Fibroblast of gingiva (primary cell): ENCODE measurements around the gene CTSS.
"Not testable (repeated sequence)": the region's sequence is repeated elsewhere in the genome, so short reads cannot be mapped to it uniquely, and the experiment has no call there.

Source experiments
- DNase-seq: peaks from one replicate; pipeline ENCODE4 v3.0.0-alpha.2; 2011; ENCODE audit warnings: low read depth

CTSS gene

DNA sequence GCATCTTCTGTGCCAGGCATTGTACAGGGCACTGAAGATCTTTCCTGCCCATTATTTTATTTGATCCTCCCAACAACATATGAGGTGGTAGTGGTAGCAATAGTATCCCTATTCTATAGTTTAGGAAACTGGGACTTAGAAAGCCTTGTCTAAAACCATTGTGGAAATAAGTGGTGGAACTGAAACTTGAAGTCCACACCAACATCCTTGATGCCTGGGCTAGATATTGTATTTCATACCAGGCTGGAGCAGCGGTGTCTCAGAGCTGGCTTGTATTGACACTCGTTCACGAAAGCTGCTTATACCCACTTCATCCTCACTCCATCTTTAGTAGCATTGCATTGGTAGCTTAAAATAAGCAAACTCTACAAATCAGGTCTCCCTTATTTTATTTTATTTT, 9.7 kb upstream of the CTSS start:
- DNase-seq = no peak

DNA sequence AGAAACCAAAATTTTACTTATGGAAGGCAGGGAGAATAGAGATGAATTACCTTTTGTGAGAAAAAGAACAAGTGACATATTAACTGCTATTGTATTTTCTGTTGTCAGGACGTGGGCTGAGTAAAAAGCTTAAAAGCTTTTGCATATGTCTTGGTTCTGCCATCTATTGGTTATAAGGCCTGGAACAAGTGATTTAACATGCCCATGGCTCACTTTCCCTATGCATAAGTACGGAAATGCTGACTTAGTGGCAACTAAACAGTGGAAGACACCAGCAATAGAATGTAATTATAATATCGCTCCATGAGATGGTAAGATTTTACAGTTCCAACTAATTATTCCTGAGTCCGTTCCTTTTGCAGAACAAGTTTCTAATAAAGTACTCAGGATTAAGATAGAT, 6.7 kb upstream of the CTSS start:
- DNase-seq = peak; percentile 5

GRCh38 chr1:150767704-150768103, 2.1 kb upstream of the CTSS start:
- not testable (repeated sequence) for DNase-seq

GRCh38 chr1:150765977-150766301, 361 bp upstream of the CTSS start:
- DNase-seq = not testable (repeated sequence)

GRCh38 chr1:150764617-150765101, 919 bp downstream of the CTSS start:
- DNase-seq = peak; percentile 81

GRCh38 chr1:150763018-150763417, 2.6 kb downstream of the CTSS start:
- no peak for DNase-seq

DNA sequence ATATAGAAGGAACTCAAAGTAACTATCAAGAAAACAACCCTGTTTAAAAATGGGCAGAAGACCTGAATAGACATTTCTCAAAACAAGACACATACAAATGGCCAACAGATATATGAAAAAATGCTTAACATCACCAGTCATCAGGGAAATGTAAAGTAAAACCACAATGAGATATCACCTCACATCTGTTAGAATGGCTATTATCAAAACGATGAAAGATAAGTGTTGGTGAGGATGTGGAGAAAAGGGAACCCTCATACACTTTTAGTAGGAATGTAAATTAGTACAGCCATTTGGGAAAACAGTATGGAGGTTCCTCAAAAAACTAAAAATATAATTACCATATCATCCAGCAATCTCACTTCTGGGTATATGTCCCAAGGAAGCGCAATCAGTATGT, 3.0 kb downstream of the CTSS start:
- DNase-seq = no peak

DNA sequence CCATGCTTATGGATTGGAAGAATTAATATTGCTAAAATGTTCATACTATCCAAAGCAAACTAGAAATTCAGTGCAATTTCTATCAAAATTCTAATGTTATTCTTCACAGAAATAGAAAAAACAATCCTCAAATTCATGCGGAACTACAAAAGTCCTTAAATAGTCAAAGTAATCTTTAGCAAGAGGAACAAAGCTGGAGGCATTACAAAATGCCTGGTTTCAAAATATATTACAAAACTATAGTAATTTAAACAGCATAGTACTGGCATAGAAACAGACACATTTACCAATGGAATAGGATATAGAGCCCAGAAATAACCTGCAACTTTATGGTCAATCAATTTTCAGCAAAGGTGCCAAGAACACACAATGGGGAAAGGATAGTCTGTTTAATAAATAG, 3.8 kb downstream of the CTSS start:
- DNase-seq = no peak

GRCh38 chr1:150760013-150760412, 5.6 kb downstream of the CTSS start:
- DNase-seq = no peak

DNA sequence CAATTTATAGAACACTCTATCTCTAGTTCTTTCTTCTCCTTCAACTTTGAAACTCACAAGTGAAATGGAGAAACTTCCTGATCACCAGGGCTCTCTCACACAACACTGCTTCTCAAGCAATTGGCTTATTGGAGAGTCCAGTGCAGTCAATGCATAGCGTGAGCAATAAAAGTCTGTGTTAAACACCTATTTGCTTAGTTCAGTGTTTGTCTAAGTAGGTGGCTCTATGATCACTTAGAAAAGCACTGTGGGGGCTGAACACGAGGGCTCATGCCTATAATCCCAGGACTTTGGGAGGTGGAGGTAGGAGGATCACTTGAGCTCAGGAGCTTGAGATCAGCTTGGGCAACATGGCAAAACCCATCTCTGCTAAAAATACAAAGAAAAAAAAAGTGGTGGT, 12.2 kb downstream of the CTSS start:
- no peak for DNase-seq

DNA sequence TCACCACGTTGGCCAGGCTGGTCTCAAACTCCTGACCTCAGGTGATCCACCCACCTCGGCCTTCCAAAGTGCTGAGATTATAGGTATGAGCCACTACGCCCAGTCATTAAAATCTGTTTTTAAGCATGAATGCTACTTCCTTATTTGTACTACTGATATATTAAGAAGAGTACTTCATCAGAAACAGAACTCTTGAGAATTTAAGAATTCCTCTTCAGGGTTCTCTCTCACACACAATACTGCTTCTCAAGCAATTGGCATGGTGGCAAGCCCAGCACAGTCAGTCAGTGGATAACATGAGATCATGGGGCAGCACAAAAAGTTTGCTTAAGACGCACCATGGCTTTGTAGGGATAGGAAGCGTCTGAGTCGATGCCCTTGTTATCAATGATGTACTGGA, 14.1 kb downstream of the CTSS start:
- DNase-seq = no peak

DNA sequence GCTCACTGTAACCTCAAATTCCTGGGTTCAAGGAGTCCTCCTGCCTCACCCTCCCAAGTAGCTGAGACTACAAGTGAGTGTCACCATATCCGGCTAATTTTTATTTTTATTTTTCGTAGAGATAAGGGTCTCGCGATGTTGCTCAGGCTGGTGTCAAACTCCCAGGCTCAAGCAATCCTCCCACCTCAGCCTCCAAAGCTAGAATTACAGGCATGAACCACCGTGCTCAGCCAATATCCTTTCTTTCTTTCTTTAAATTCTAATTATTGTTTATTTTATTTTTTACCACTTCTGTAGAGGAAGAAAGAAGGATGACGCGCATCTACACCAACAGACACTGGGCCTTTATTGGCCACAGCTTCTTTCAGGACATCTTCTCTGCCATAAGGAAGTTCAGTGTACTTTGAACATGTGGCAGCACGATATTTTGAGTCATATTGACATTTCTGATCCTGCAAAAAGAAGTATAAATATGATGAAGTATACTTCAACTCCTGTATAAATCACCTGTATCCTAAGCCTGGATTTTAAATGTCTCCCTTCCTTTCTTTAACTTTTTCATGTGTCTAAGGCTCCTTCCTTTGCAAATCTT, 15.8 kb downstream of the CTSS start:
- DNase-seq = no peak

DNA sequence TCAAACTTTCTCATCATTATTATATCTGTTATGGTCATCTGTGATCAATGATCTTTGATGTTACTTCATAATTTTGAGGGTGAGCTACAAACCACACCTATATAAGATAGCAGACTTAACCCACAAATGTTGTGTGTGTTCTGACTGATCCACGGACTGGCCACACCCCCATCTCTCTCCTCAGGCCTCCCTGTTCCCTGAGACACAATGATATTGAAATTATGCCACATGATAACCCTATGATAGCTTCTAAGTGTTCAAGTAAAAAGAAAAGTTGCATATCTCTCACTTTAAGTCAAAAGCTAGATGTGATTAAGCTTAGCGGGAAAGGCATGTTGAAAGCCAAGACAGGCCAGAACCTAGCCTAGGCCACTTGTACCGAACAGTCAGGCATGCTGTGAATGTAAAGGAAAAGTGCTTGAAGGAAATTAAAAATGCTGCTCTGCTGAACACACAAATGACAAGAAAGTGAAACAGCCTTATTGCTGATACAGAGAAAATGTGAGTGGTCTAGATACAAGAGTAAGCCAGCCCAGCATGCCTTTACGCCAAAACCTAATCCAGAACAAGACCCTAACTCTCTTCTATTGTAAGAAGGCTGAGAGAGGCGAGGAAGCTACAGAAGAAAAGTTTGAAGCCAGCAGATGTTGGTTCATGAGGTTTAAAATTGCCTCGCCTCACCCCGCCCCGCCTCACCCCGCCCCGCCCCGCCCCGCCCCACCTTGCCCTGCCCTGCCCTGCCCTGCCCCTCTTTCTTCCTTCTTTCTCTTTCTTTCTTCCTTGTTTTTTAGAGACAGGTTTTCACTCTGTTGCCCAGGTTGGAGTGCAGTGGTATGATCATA, 16.5 kb downstream of the CTSS start:
- no peak for DNase-seq

DNA sequence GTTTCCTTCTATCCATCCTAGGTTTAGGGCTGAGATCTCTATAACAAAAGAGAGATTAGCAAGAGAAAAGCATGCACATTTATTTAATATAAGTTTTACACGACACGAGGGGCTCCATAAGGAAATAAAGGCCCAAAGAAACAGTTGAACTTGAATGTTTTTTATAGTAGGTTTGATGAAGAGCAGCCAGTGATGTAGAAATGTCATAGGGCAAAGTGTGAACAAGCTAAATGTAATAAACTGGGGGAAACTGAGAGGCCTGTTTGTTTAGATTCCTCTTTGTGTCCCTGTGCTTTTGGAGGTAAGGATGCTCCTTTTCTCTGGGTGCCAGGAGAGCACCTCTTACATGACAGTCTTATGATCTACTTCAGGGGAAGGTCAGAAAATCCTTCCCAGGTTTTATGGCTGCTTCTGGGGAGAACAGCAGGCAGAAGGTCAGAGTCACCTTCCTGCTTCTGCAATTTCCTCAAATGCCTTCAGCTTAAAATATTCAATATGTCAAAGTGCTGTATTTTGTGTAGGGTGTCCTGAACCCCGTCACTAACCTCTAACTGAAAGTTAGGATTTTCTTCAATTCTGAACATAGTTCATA, 35.4 kb downstream of the CTSS start:
- no peak for DNase-seq

DNA sequence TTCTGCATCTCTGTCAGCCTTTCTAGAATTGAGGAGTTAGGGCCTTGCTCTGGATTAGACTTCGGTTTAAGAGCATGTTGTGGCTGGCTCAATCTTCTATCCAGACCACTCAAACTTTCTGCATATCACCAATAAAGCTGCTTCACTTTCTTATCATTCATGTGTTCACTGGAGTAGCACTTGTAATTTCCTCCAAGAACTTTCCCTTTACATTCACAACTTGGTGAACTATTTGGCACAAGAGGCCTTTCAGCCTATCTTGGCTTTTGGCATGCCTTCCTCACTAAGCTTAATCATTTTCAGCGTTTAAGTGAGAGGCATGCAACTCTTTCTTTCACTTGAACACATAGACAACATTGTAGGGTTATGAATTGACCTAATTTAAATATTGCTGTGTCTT, 41.2 kb downstream of the CTSS start:
- DNase-seq = no peak

- no peak for DNase-seq
Observed at GRCh38 chr1:150720703-150721102, 44.9 kb downstream of the CTSS start, which contains the start of gene HORMAD1. Gene HORMAD1 (minus strand): TSS chr1:150720895. CDS start chr1:150719505, 1,390 bp downstream.

- no peak for DNase-seq
Observed at GRCh38 chr1:150720098-150720497, 45.5 kb downstream of the CTSS start.

DNA sequence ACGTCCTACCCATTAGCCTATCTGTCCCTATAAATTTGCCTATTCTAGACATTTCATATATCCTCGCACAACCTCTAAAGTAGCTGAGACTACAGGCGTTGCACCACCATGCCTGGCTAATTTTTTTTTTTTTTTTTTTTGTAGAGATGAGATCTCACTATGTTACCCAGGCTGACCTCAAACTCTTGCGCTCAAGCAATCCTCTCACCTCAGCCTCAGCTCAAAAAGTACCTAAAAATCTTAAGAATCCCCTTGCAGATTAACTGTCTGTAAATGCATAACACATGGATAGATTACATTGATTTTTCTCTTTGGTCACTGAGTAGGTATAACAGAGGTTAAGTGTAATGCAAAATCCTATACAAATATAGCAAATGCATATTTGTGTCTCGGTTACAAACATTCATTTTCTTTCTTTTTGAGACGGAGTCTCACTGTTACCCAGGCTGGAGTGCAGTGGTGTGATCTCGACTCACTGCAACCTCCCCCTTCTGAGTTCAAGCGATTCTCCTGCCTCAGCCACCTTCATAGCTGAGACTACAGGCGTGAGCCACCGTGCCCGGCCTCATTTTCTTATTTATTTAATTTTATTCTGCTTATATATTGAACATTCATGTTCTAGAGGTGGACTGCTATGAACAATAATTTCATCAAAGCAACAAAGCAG, 47.2 kb downstream of the CTSS start:
- DNase-seq = no peak

DNA sequence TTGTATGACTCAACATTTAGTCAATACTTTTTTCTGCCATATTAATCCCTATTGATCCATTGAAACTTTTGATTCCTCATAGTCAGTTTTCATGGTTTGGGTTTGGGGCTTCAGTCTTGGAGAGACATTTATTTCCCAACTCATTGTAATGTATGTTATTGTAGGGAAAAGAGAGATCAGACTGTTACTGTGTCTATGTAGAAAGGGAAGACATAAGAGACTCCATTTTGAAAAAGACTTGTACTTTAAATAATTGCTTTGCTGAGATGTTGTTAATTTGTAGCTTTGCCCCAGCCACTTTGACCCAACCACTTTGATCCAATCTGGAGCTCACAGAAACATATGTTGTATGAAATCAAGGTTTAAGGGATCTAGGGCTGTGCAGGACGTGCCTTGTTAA, 56.5 kb downstream of the CTSS start:
- DNase-seq = not testable (repeated sequence)

DNA sequence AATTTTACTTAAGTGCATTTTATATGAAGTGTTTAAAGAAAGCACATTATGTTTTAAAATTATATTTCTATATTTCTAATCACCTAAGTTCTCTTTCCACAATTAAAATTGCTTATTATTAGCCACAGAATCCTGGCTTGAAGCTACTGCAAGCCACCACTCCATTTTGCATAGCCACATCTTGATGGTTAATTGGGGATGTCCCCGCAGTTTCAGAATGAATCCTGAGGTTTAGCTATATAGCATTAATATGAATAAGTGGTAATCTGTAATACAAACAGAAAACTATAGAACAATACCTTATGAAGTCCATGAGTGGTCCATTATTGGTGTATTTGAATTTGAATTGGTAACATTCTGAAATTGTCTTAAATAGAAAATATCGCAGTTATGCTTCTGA, 57.0 kb downstream of the CTSS start:
- no peak for DNase-seq

- no peak for DNase-seq
Observed at GRCh38 chr1:150706091-150706490, 59.5 kb downstream of the CTSS start.

- no peak for DNase-seq
Observed at GRCh38 chr1:150703427-150703826, 62.2 kb downstream of the CTSS start.
